ENCODE measurements around the gene GEMIN7. TPM values are rescaled to one million over a fixed set of nuclear protein-coding genes. Genes with fewer than 3 reads are reported as not detected.
A peak's percentile ranks its signal among the peaks of the same experiment; 100 is the strongest.

The GEMIN7 gene
- 23.5 and 27.5 TPM in 2 replicates for total RNA-seq (2014; rRNA removed; shearing (Covaris generic))

GRCh38 chr19:45079063-45079910 lies at the start of gene GEMIN7:
GEMIN7 (plus strand) TSS chr19:45079260; CDS start chr19:45090115, 10,855 bp downstream.
- peak; percentile 25 for DNase-seq (ENCODE audit: low spot score)

GRCh38 chr19:45030825-45031224 lies 48.2 kb upstream of the GEMIN7 start:
- no peak for DNase-seq (ENCODE audit: low spot score)

- DNase-seq (ENCODE audit: low spot score): no peak
Observed at GRCh38 chr19:45032421-45032820, 46.6 kb upstream of the GEMIN7 start.

GRCh38 chr19:45035755-45036154 lies 43.3 kb upstream of the GEMIN7 start:
- no peak for DNase-seq (ENCODE audit: low spot score)

- no peak for DNase-seq (ENCODE audit: low spot score)
Observed at GRCh38 chr19:45037393-45038169, 41.5 kb upstream of the GEMIN7 start.

GRCh38 chr19:45038931-45039893 lies 39.8 kb upstream of the GEMIN7 start, which contains the start of gene CLASRP:
CLASRP (plus strand) TSS chr19:45039045; CDS start chr19:45040213, 1,168 bp downstream.
- DNase-seq (ENCODE audit: low spot score): peak; percentile 69

GRCh38 chr19:45040059-45040771 lies 38.8 kb upstream of the GEMIN7 start:
- no peak for DNase-seq (ENCODE audit: low spot score)

GRCh38 chr19:45041125-45041524 lies 37.9 kb upstream of the GEMIN7 start:
- no peak for DNase-seq (ENCODE audit: low spot score)

GRCh38 chr19:45045671-45046353 lies 33.2 kb upstream of the GEMIN7 start:
- DNase-seq (ENCODE audit: low spot score): no peak

- no peak for DNase-seq (ENCODE audit: low spot score)
Observed at GRCh38 chr19:45046355-45046754, 32.7 kb upstream of the GEMIN7 start.

- DNase-seq (ENCODE audit: low spot score): no peak
Observed at GRCh38 chr19:45047188-45047797, 31.8 kb upstream of the GEMIN7 start.

- DNase-seq (ENCODE audit: low spot score): no peak
Observed at GRCh38 chr19:45049073-45049736, 29.9 kb upstream of the GEMIN7 start.

GRCh38 chr19:45050036-45050435 lies 29.0 kb upstream of the GEMIN7 start:
- DNase-seq (ENCODE audit: low spot score): no peak

- no peak for DNase-seq (ENCODE audit: low spot score)
Observed at GRCh38 chr19:45051929-45052579, 27.0 kb upstream of the GEMIN7 start.

- no peak for DNase-seq (ENCODE audit: low spot score)
Observed at GRCh38 chr19:45056831-45057230, 22.2 kb upstream of the GEMIN7 start.

GRCh38 chr19:45057444-45057843 lies 21.6 kb upstream of the GEMIN7 start:
- DNase-seq (ENCODE audit: low spot score): no peak

GRCh38 chr19:45058622-45059159 lies 20.4 kb upstream of the GEMIN7 start:
- DNase-seq (ENCODE audit: low spot score): no peak

GRCh38 chr19:45059258-45059965 lies 19.6 kb upstream of the GEMIN7 start:
- peak; percentile 36 for DNase-seq (ENCODE audit: low spot score)
